BJ (cell line): ENCODE data around the gene P3H2. TPM values are rescaled to one million over a fixed set of nuclear protein-coding genes. Genes with fewer than 3 reads are reported as not detected.

ENCODE experiments used
- CTCF ChIA-PET: fragments of 350-600 bp; formaldehyde crosslinking; extraction: SDS; loops from one replicate; lab custom pipeline; 2021; ENCODE audit warnings: antibody characterized with exemption, inconsistent platforms; lab: Yijun Ruan, JAX
- POLR2A ChIA-PET: fragments of 300-600 bp; sonication (Branson Sonifier 250); formaldehyde crosslinking; extraction: SDS; loops from one replicate; lab custom pipeline; 2021; ENCODE audit warnings: antibody characterized with exemption; lab: Charles Lee
- DNase-seq: peaks from one replicate; pipeline ENCODE4 v3.0.0-alpha.2; 2011; ENCODE audit warnings: low read depth
- H3K27me3 ChIP-seq: 2 replicates; pipeline ENCODE4 v1.6.0; 2011; ENCODE audit warnings: low read length; ENCODE audit not compliant: control insufficient read depth, insufficient read depth
- H3K36me3 ChIP-seq: 2 replicates; pipeline ENCODE4 v1.5.1; 2011; ENCODE audit warnings: low read length; ENCODE audit not compliant: control insufficient read depth, insufficient read depth
- H3K4me3 ChIP-seq: 2 replicates; pipeline ENCODE4 v1.5.1; 2011; ENCODE audit warnings: low read depth, mild to moderate bottlenecking, control low read depth, low read length
- CTCF ChIP-seq: IDR thresholded peaks from 2 replicates; pipeline ENCODE4 v1.5.1; 2011; ENCODE audit warnings: low read depth, mild to moderate bottlenecking, control low read depth, inconsistent platforms, low read length, moderate library complexity; ENCODE audit not compliant: insufficient read depth
- polyA plus RNA-seq: library from polyadenylated mRNA; depleted of rRNA; stranded (reverse); fragments of >200 nt; gene quantifications from 2 replicates; pipeline ENCODE4 v1.2.3, GENCODE V29; 2011

Gene P3H2
- polyA plus RNA-seq, 1 experiment: 13.5 TPM

DNA sequence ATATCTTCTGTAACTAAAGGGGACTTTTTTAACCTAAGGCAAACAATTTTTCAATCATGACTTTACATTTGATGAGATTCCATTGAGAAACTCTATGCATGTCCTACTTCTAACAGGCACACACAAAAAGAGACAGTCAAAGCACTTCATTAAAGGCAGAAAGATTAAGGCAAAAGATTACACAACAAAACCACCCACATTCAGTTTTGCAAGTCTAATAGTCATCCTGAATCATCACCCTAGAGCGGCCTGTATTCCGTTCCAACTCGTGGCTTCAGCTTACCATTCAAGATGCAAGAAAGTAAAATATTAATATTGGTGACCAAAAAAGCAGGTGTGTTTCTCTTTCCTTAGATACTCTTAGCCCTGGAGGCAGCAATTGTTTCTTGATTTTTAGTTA lies 205.9 kb downstream of the P3H2 start:
- TF ChIP-seq CTCF: no peak
- H3K27me3 ChIP-seq: no peaks in the 10 kb centered on the region
- POLR2A ChIA-PET: interaction anchor here (0.6 kb wide), 1 partner anchor 11 kb away, joined by 3 read pairs; no protein-coding TSS in a partner anchor
- H3K36me3 ChIP-seq: no peaks in the 10 kb centered on the region
- peak; percentile 79 for DNase-seq
- no peak overlapping the region for H3K4me3 ChIP-seq
- CTCF ChIA-PET: no interaction called here

- TF ChIP-seq CTCF: no peak
- CTCF ChIA-PET: no interaction called here
- POLR2A ChIA-PET: interaction anchor here (0.6 kb wide), 1 partner anchor 15 kb away, joined by 5 read pairs; no protein-coding TSS in a partner anchor
- DNase-seq: no peak
- Histone ChIP-seq H3K4me3 (no peak overlapping the region), H3K27me3 (no peaks in the 10 kb centered on the region), H3K36me3 (no peaks in the 10 kb centered on the region)
Observed at GRCh38 chr3:189911001-189911400, 209.7 kb downstream of the P3H2 start.

DNA sequence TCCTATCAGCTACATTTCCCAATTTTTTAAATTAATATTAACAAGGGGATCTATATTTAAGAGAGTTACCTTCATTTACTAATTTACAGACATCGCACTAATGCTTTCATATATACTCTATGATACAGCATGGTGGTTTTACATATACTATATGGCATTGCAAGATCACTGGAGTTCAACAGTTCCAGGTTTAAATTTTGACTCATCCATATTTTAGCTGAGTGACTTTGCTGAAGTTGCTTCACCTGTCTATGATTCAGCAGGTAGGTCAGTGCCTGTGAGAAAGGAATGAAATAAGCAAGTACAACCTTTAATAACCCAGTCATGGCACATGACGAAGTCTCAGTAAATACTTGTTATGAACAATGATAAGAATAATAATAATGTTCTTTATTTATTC lies 211.1 kb downstream of the P3H2 start:
- Histone ChIP-seq H3K36me3 (no peaks in the 10 kb centered on the region), H3K27me3 (no peaks in the 10 kb centered on the region), H3K4me3 (no peak overlapping the region)
- TF ChIP-seq CTCF: no peak
- no peak for DNase-seq
- ChIA-PET CTCF (no interaction called here), POLR2A (no interaction called here)

DNA sequence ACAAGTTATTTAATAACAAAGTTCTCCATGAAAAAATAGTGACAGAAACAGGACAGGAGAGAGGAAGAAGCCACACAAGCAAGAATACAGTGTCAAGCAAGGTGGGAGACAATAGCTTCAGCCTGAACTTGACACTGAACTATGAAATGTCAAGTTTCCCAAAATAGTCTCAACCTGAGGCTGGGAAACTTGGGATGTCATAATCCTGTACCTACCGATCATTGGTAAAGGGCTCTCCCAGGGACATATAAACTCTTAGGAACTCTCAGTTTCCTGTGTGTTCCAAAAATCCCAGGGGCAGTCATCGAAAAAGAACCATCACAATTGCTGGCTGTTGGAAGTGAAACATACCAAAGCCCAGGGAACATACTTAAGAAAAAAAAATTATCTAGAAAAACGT lies 211.6 kb downstream of the P3H2 start:
- no peaks in the 10 kb centered on the region for H3K36me3 ChIP-seq
- no peaks in the 10 kb centered on the region for H3K27me3 ChIP-seq
- POLR2A ChIA-PET: no interaction called here
- CTCF ChIA-PET: no interaction called here
- no peak for DNase-seq
- H3K4me3 ChIP-seq: no peak overlapping the region
- no peak for TF ChIP-seq CTCF

DNA sequence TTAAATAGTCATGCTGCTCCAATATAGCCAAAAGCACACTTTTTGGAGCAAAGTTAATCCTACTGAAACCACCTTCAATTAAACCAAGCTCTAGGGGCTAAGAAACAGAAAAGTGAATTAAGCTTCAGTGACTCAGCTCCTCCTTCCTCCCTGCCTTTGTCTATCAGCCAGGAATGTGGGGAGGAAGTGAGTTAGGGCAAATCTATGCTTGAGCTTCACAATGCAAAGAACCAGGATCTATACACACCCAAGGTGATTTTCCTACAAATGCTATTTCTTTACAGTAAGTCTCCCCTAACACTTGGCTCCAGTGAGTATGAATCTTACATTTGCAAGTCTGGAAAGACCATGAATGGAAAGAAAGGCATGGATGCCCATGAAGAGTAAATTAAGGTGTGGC lies 212.1 kb downstream of the P3H2 start:
- TF ChIP-seq CTCF: no peak
- H3K4me3 ChIP-seq: no peak overlapping the region
- DNase-seq: no peak
- H3K27me3 ChIP-seq: no peaks in the 10 kb centered on the region
- ChIA-PET CTCF (no interaction called here), POLR2A (no interaction called here)
- no peaks in the 10 kb centered on the region for H3K36me3 ChIP-seq
